ENCODE results near the gene MYO3B.
"Not testable (repeated sequence)": the region's sequence is repeated elsewhere in the genome, so short reads cannot be mapped to it uniquely, and the experiment has no call there.

The MYO3B gene

DNA sequence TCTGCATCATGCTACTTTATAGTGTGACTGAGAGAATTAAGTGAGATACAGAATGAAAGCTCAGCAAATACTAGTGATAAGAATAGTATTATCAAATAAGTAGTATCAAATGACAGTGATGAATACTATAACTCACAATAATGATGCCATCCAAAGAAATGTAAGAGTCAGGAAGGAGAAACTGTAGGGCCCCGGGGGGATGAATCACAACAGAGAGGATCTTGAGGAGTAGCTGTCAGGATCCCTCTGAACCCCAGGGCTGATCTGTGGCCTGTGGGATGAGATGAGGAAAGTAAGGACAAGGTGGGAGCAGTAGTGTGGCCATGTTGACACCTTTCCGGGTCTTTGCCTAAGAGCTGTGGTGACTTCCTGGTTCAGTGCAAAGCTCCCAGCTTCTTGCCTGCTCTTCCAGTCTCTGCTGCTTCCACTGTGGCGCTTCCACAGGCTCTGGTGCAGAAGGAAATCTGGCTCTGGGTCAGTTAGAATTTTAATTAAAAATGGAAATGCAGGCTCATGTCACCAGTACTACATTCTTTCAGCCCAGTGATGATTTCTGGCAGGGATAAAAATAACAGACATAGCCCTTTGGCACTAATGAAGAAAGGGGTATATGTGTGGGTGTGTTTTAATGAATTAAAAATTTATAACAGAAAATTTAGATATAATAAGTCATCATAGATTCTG is 166.9 kb downstream of the MYO3B start:
- H3K27ac ChIP-seq = no peak overlapping the region
- CTCF ChIA-PET = interaction anchor here (0.5 kb wide), 1 partner anchor 471 kb away, joined by 4 read pairs; no protein-coding TSS in a partner anchor

GRCh38 chr2:170345607-170346006 is 167.7 kb downstream of the MYO3B start:
- TF ChIP-seq, protein P1, sequence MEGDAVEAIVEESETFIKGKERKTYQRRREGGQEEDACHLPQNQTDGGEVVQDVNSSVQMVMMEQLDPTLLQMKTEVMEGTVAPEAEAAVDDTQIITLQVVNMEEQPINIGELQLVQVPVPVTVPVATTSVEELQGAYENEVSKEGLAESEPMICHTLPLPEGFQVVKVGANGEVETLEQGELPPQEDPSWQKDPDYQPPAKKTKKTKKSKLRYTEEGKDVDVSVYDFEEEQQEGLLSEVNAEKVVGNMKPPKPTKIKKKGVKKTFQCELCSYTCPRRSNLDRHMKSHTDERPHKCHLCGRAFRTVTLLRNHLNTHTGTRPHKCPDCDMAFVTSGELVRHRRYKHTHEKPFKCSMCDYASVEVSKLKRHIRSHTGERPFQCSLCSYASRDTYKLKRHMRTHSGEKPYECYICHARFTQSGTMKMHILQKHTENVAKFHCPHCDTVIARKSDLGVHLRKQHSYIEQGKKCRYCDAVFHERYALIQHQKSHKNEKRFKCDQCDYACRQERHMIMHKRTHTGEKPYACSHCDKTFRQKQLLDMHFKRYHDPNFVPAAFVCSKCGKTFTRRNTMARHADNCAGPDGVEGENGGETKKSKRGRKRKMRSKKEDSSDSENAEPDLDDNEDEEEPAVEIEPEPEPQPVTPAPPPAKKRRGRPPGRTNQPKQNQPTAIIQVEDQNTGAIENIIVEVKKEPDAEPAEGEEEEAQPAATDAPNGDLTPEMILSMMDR (conservative IDR thresholded peaks at IDR 0.05; ENCODE audit: low read depth) = no peak
- ChIA-PET POLR2A (ENCODE audit: low non-redundant PET) (no interaction called here), CTCF (interaction anchor here (0.6 kb wide), 1 partner anchor 80 kb away, joined by 5 read pairs; no protein-coding TSS in a partner anchor)
- no peak overlapping the region for H3K27ac ChIP-seq
- DNase-seq (ENCODE audit: low spot score) = no peak

More for the DNA sequence above, 166.9 kb downstream of the MYO3B start:
- peak; percentile 25 for DNase-seq (ENCODE audit: low spot score)
- TF ChIP-seq, protein P1 (conservative IDR thresholded peaks at IDR 0.05; ENCODE audit: low read depth) = no peak
- POLR2A ChIA-PET (ENCODE audit: low non-redundant PET) = no interaction called here

- CTCF ChIA-PET = interaction anchor here (0.6 kb wide), 1 partner anchor 12 kb away, joined by 4 read pairs; no protein-coding TSS in a partner anchor
- DNase-seq (ENCODE audit: low spot score); POLR2A ChIA-PET (ENCODE audit: low non-redundant PET); H3K27ac ChIP-seq: not testable (repeated sequence)
Measured at GRCh38 chr2:170349269-170349668, 171.3 kb downstream of the MYO3B start.

- POLR2A ChIA-PET (ENCODE audit: low non-redundant PET) = no interaction called here
- TF ChIP-seq, protein P1 (conservative IDR thresholded peaks at IDR 0.05; ENCODE audit: low read depth) = no peak
Measured at GRCh38 chr2:170350929-170351826, 173.2 kb downstream of the MYO3B start.

DNA sequence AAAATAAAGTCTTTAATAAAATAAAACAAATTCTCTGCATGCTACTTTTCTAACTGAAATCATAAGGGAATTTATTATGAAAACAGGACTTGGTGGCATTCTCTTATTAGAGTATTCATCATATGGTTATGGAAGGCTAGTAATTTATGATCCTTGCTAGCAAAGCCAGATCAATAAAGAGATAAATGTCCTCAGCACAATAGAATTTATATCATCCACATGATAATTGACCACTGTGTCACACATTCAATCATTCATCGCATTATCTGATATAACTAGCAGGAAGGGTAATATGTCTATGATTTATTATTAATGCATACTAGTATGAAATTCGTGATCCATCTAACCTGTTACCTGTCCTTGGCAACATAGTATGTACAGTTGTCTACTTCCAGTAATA is 175.8 kb downstream of the MYO3B start:
- no peak overlapping the region for H3K27ac ChIP-seq
- ChIA-PET POLR2A (ENCODE audit: low non-redundant PET) (no interaction called here), CTCF (no interaction called here)
- TF ChIP-seq, protein P1 (conservative IDR thresholded peaks at IDR 0.05; ENCODE audit: low read depth) = no peak
- no peak for DNase-seq (ENCODE audit: low spot score)

More at GRCh38 chr2:170350929-170351826, 173.2 kb downstream of the MYO3B start:
- DNase-seq (ENCODE audit: low spot score) = no peak
- no peak overlapping the region for H3K27ac ChIP-seq
- CTCF ChIA-PET = interaction anchor here (0.5 kb wide), 1 partner anchor 1295 kb away, joined by 4 read pairs; no protein-coding TSS in a partner anchor

DNA sequence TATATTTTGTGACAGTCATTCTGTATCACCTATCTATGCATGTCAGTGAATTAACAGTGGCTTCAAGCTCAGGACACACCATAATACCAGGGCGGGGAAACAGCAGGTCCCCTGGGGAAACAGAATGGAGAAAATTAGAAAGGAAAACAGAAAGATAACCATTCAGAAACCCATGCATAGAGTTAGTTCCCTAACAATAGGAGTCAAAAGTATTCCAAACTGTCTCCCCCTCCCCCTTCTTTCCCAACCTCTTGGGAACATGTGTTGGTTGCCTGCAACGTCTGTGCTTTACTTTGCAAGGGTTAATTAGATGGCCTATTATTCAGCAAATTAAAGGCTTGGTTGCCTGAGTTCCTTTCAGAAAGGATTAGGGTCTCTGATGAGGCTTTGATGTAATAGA is 176.4 kb downstream of the MYO3B start:
- ChIA-PET POLR2A (ENCODE audit: low non-redundant PET) (no interaction called here), CTCF (no interaction called here)
- no peak overlapping the region for H3K27ac ChIP-seq
- no peak for DNase-seq (ENCODE audit: low spot score)
- TF ChIP-seq, protein P1 (conservative IDR thresholded peaks at IDR 0.05; ENCODE audit: low read depth) = no peak

All from RWPE1 (cell line).